Left kidney (tissue), 2 donors: ENCODE data around the gene CACNB4. TPM values are rescaled to one million over a fixed set of nuclear protein-coding genes. Genes with fewer than 3 reads are reported as not detected.
"Not testable (repeated sequence)": the region's sequence is repeated elsewhere in the genome, so short reads cannot be mapped to it uniquely, and the experiment has no call there.

Experiments used
- DNase-seq: peaks from one replicate; pipeline ENCODE4 v3.0.0-alpha.2; 2013
- polyA plus RNA-seq: library from polyadenylated mRNA; unstranded; fragments of 120-200 nt; gene quantifications from one replicate; pipeline ENCODE4 v1.2.1, GENCODE V29; 2013; ENCODE audit not compliant: insufficient read length

Gene CACNB4
- polyA plus RNA-seq, 1 donor = 15.5 TPM

DNA sequence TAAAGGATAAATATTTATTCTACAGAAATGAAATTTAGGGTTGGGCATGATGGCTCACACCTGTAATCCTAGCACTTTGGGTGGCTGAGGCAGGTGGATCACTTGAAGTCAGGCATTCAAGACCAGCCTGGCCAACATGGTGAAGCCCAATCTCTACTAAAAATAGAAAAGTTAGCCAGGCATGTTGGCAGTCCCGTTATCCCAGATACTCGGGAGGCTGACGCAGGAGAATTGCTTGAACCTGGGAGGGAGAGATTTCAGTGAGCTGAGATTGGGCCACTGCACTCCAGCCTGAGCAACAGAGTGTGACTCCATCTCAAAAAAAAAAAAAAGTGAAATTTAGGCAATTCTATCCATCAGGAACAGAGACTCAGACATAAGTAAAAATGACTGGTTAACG, 8.1 kb downstream of the CACNB4 start:
- not testable (repeated sequence) for DNase-seq

DNA sequence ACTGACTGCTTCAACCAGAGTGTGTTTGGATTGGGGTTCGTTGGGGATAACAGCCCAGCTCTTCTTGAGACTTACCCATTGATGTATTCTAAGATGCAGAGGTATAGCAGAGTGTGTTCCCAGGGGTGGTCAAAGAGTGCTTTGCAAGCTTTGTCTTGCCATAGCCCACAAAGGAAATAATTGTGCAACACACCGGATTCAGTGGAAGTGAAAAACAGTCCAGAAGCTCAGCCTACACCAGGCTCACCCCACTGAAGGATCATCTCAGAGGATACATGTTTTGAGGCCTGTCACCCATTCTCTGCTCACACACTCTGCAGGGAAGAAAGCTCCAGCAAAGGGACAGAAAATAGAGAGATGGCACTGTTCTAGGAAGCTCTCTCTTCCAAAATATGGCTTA, 9.6 kb downstream of the CACNB4 start:
- no peak for DNase-seq

DNA sequence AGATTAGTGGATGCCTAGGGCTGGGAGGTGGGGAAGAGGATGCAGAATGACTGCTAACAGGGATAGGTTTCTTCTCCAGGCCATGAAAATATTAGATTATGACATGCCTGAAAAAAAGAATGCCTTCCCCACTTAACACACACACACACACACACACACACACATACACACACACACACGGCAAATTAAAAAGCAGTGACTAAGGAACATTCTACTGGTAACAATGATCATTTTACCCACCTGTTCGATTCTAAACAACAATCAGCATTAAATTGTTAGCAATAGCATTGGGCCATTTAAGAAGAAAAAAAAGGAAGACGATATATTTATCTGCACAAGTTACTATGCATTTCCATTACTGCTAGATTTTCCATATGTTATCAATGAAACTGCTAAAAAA, 10.8 kb downstream of the CACNB4 start:
- no peak for DNase-seq

DNA sequence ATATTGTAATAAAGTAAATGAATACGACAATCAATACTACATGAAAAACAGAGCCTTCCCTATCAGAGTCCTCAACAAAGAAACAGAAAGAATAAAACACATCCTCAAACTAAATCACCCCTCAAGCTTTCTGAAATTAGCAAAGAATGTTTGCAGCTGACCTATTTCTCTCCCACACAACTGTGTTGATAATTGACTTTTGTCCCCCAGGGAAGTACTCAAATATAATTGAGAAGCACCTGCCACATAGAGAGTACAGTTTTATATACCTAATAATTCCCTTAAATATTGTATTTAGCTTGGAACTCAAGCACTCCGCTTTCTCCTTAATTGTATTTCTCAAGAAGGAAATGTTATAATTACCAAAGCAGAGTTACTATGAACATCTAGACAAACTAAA, 12.6 kb downstream of the CACNB4 start:
- no peak for DNase-seq

DNA sequence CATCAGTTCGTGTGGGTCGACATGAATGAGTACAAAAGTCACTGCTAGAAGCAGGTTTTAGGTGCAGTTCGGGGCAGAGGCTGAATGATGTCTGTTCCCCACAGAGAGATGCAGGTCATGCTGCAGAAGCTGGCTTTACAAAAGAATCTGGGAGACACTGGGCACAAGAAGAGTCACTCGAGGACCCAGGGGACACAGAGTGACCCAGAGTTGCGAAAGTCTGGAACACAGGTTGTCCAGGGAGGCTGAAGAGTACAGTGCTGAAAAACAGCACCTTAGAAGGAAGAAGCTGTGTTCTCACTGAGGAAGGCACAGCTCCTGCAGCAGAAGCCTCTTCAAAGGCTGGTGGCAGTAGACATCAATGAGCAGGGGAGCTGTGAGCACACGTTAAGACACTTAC, 14.8 kb downstream of the CACNB4 start:
- DNase-seq = no peak

DNA sequence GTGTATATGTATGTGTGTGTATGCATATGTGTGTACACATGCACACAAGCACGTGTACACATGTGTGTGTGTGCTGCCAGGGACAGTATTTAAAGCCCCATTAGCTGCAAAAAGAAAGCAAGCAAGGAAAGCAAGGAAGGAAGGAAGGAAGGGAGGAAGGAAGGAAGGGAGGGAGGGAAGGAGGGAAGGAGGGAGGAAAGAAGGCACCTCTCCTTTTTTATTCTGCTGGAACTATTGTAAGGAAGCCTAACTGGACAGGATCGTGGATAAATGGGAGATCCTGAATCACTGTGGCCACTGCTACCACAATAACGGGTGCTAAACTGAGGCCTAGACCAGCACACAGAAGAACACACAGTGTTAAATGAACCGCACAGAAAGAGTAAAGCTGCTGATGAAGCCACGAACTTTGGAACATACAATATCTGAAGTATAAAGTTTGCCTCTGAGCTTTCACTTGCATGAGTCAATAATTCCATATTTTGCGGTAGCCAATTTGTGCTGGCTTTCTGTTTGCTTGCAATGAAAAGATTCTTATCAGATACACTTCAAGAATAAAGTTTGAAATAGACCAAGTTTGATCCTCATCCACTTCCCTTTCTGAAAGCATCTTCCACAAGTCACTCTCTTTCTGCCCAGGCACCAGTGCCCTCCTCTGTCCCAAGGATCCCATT, 15.5 kb downstream of the CACNB4 start:
- DNase-seq = no peak

DNA sequence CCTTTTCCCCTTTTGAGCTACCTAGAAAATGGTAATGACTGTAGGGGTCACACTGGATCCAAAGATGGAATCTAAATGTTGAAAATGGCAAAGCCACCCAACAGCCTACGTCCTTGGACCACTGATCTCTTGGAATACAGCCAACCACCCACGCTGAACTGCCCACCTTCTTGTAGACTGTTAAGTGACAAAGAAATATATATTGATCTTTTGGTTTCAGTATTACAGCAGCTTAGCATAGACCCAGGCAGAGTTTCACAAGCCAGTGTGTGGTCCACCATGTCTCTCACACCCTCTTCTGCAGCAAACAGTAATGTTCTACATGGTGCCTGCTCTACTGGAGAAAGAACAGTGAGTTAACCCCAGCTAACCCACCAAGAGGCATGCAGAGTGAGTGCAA, 20.2 kb downstream of the CACNB4 start:
- DNase-seq = no peak

DNA sequence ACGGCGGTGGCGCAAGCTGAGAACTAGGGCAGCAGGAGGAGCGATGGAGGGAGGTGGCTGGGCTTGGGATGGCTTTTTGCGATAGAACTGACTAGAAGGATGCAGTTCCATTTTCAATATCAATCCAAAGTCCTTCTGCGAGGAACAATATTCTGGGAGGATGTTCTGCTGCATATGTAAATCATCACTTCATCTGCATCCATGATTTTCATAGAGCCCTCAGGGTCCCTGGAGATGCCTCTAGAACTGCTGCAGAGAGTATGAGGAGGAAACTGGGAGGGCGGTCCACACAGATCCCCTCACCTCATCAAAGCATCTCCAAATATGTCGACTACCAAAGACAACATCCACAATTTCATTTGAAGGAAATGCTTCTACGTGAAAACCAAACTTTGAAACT, 20.8 kb downstream of the CACNB4 start:
- DNase-seq = no peak

DNA sequence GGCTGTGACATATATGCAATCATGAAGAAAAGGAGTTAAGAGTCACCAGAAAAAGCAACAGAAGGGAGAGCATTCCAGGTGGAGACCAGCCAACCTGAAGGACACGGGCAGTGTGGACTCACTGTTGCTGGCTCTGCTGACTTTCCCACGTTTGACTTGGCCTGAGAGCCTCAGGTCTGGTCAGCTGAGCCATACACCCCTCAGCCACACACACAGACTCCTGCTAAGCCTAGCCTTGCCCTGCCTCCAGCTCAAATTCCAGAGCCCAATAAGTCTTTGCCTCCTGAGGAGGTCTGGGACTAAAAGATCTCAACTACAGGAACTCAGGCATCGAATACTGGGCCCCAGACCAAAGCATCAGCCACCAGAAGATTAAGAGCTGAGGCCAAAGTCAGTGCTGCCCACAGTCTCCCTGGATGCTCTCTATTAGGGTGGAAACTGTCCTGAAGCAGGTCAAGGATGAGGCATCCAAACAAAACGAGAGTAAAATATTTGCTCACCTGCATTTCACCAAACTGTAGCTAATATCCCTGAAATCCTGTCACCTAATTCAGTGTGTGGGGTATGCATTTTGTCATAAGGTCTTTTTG, 23.3 kb downstream of the CACNB4 start:
- DNase-seq = no peak

DNA sequence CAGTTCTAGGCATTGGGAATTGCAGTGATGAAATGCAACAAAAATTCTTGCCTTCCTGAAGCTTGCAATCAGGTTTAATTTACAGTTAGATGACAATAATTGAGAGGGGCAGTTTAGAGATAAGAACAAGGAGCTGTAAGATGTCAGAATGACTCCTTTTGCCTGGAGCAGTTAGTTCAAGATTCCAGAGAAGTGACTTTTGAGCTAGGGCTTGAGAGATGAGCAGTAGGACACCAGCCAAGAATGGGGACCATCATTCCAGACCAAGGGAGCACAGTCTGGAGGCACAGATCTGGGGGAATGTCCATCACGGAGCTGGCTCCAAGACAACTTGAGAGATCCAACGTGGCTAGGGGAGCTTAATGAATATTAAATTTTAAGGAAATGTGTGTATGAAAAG, 26.8 kb downstream of the CACNB4 start:
- DNase-seq = no peak

DNA sequence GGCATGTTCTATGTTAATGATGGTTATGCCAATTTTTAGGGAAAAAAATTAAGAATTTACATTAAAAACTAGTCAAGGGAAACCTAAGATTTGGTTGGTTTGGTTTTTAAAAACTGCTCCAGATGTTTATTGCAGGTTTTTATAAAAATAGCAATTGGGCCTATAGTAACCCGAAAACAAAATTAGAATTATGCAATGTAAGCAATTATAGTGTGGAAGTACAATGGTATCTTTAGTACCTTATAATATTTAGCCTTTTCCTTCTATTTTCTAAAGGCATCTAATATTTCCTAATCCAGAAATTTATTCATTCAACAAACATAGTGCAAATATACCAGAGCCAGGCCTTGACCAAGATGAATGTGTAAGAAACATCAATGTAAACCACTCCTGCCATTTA, 27.3 kb downstream of the CACNB4 start:
- no peak for DNase-seq

DNA sequence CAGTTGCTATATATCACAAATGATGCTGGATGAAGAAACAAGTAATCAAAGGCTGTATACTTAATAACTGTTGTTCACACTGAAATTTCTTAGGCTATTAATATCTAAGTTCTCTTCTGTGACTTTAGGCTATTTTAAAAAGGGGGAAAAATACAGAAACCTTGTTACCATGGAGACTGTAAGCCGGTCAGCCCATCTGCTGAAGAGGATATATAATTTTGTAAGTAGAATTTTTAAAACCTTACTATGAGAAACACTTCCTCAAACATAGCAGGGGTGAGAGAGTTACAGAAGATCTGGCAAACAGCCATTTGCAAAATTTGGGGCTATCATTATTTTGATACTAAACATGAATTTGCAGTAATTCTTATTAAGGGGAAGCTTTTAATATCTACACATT, 27.8 kb downstream of the CACNB4 start:
- no peak for DNase-seq

DNA sequence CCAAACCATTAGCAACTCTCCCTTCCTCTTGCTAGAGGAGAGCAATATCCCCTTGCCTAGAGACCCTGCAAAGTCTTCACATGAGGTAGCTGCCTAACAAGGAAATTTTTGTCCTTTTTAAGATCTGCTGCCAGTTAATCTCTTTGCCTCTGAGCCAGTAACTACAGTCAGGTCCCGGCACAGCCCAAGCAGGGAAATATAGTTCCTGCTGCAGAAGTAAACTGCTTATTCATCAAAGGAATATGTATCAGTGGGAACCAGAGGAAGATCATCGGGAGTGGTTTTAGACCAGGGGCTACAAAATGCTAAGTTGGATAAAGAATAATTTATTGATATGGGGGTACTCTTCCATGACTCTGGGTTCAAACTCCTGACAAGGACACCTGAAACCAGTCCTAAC, 30.6 kb downstream of the CACNB4 start:
- no peak for DNase-seq

DNA sequence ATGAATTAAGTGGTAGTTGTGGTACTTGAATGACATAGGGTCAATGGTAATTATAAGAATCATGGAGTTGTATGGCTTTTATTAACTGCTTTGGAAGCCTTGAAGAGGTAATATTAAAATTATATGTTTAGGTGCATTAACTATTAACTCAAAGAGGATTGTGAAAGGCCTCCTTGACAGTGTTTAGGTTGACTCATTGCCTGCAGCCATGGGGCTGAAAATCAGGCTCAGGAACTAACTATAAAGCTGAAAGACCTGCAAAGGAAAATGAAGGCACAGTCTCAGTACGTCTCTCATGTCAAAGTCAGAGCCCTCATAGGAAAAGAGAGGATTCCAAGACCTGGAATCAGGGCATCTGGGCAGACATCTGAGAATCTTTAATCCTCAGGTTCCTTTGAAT, 31.0 kb downstream of the CACNB4 start:
- DNase-seq = no peak

DNA sequence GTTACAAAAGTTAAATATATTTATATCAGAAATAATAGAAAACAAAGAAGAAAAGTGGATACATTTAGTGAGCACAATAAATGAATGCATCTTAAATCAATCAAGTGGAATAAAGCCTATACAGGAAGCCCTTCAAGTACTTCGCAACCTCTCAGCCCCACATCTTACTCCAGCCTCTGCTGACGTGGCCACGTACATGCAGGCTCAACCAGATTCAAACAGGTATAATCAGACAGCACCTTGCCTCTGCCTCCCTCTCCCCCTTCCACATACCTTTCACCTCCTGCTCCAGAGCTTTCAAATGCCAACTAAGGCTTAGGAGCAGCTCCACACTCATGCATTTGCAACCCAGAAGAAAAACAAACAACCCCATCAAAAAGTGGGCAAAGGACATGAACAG, 32.9 kb downstream of the CACNB4 start:
- DNase-seq = no peak

DNA sequence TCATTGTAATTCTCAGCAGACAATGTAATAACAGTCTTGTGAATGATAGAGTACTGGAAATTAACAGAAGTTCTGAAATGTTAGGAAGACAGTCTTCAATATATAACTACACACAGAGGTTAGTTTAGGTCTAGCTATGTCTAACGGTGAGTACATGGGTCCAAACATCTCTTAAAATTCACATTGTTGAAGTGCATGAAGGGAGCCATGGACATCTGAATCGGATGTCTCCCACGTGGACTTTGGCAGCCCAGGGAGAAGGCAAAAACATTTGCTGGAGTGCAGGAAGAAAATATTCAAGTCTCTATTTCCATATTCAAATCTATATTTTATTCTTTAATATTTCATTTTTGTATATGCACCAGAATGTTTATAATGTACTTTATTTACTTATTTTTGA, 34.8 kb downstream of the CACNB4 start:
- no peak for DNase-seq

DNA sequence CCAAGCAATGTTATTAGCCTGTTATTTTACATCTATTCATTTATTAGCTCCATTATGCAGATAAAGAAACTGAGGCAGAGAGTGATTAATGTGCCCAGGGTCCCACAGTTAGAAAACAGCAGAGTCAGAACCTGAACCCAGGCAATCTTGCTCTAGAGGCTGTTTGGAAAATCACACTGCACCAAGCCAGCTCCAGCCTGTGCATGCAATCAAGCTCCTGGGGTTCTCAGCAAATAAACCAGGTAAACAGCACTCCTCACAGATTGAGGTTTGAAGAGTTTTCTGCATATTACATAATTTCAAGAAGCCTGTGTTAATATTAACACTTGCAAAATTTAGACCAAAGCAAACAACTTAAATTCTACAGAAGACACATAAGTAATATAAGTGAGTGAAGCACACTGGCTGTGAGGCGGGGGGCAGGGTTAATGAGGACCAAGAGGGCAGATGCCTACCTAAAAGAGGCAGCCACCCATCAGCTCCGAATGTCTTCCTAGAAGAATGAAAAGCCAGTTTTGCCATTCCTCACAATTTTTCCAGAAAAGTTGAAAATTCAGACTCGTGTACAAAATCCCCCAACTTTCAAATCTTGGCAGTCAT, 35.4 kb downstream of the CACNB4 start:
- no peak for DNase-seq

DNA sequence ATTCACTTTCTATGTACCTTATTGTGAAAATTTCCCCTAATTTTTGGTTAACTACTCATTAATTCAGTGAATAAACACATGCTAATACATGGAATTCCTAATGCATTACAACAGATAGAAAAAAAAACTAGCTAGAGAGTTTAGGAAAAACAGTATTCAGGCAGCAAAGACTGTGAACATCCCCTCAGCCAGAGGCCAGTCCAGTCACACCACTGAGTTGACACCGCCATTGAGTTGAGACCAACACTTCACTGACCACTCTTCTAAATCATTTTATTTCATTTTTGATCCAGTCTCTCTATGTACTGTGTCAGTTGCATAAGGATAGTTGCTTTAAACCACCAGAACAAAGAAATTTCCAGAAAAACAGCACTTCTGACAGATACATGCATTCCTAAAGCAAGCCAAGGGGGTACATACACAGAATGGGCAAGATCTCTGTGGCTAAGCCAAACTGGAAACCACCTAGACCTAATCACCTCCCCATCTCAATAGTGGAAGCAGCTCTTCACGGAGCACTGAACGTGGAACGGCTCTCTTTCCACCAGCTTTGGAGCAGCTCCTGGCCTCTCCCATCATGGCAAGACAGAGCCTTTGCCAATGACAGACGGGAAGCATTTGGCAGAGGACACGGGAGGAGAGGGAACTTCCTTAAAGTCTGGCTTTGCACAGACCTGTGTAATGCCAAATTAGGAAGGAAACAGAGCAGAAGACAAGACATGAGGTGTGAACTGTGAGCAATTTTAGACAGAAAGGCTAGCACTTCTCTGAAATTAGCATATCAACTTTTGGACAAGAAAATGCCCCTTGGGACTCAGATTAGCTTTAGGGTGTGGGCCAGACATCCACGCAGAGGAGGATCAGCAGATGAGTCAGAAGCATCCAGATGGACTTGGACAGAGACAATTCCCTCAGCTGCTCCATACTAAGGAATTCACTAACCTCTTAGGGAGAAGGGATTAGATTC, 36.4 kb downstream of the CACNB4 start:
- DNase-seq = no peak

DNA sequence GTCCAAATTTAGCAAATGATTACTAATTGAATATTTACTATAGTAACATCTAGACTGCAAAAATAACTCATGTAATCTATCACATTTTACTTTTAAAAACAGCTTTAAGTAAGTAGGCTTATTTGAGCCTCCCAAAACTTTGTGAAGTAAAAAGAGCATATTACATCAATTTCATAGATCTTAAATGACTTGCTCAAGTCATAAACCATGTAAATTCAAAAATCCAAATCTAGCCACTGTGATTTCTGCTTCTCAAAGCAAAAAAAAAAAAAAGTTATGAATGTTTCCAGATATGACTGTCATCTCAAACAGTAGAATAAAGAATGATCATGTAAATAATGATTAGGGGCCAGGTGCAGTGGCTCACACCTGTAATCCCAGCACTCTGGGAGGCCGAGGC, 37.5 kb downstream of the CACNB4 start:
- DNase-seq = no peak

DNA sequence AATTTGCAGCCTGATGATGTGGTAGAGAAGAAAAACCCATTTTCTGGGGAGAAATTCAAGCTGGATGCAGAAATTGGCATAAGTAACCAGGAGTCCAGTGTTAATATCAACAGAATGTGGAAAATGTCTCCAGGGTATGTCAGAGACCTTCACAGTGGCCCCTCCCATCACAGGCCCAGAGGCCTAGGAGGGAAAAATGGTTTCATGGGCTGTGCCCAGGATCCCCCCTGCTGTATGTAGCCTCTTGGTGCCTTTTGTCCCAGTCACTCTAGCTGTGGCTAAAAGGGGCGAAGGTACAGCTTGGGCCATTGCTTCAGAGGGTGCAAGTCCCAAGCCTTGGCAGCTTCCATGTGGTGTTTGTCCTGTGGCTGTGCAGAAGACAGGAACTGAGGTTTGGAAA, 40.2 kb downstream of the CACNB4 start:
- DNase-seq = no peak

DNA sequence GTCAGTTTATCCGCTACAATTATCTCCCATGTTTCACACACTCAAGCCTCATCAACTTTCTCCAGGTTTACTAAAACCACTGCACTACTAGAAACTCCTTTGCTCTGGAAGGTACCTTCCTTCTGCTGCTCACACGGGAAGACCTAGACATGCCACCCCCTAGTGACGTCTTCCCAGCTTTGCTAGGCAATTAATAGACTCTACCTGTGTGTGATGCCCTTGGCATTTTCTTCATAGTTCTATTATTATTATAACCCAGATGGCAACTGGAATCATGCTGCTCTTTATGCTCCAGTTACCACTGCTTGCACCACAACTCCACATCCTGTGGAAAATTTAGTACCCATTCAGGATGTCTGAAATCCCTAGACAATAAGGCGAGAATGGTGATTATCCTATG, 42.4 kb downstream of the CACNB4 start:
- DNase-seq = no peak

DNA sequence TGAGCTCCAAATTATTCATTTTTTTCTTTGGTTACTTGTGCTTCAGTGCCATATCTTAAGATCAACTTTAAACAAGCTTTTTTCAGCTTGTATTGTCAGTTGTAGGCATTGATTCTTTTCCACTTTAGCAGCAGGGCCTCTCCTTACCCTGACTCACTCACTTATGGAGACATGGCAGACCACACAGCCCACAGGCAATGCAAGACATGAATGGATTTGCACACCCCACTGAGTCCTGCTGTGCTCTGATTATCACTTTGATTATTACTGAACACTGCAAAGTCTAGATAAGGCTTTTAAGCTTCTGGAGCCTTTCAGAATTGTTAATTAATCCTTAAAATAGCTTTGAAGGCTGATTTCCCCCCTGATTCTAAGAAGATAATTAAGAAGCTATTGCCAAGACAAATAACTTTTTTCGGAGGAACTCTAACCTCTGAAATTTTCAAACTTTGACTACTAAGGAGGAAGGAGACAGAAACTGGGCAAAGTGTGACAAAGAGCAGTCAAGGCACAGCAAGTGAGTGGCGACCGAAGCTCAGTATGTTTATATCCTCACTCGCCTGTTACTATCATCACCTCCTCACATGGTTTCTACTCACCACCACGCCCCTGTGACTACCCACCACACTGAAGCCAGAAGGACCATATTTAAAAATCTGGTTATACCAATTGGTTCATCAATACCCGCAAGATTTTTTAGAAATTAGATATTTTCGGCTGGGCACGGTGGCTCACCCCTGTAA, 43.3 kb downstream of the CACNB4 start:
- no peak for DNase-seq
